ENCODE results near the gene KRTAP2-3.

DNA sequence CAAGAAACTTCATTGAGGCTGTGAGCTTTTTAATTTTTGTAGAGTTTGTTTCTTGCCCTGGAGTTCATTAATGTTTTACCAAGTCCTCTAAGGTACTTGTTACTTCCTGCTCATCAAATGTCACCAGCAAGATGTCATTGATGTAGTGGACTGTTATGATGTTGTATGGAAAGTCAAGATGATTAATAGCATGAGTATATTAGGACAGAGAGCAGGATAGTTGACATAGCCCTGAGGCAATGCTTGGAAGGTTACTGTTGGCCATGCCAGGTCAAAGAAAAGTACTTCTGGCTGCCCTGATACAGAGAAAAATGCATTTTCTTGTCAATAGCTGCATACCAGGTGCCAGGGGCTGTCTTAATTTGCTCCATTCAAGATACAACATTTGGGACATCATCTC lies 39.6 kb downstream of the KRTAP2-3 start:
- TF ChIP-seq, protein P1, sequence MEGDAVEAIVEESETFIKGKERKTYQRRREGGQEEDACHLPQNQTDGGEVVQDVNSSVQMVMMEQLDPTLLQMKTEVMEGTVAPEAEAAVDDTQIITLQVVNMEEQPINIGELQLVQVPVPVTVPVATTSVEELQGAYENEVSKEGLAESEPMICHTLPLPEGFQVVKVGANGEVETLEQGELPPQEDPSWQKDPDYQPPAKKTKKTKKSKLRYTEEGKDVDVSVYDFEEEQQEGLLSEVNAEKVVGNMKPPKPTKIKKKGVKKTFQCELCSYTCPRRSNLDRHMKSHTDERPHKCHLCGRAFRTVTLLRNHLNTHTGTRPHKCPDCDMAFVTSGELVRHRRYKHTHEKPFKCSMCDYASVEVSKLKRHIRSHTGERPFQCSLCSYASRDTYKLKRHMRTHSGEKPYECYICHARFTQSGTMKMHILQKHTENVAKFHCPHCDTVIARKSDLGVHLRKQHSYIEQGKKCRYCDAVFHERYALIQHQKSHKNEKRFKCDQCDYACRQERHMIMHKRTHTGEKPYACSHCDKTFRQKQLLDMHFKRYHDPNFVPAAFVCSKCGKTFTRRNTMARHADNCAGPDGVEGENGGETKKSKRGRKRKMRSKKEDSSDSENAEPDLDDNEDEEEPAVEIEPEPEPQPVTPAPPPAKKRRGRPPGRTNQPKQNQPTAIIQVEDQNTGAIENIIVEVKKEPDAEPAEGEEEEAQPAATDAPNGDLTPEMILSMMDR (IDR thresholded peaks at IDR 0.05), result no peak
- TF ChIP-seq POLR2A (IDR thresholded peaks at IDR 0.05), result no peak
